ENCODE results near the gene FYCO1.

DNA sequence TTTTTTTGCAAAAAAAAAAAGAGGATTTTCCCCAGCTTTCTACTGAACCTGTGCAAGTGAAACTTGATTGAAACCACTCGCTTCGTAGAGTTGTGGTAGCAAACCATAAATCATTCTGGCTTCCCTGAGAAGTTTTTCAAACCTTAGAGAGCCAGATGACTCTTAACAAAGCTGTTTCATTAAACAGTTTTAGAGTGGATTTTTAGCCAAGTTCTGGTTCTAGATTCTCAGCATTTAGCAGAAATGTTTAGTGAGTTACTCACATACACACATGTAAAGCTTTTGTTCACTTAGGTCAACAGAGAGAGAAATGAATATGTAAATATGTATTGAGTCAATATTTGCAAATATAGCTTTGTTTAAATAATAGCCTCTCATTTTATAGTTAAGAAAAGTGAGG, 127.4 kb downstream of the FYCO1 start:
- no peak for TF ChIP-seq GATA3 (IDR thresholded peaks at IDR 0.05; ENCODE audit: low read depth, low read length)
- TF ChIP-seq GATA2 (IDR thresholded peaks at IDR 0.05; ENCODE audit: low read depth, low read length), result no peak
